ENCODE measurements around the gene PNPLA1.

PNPLA1 gene

DNA sequence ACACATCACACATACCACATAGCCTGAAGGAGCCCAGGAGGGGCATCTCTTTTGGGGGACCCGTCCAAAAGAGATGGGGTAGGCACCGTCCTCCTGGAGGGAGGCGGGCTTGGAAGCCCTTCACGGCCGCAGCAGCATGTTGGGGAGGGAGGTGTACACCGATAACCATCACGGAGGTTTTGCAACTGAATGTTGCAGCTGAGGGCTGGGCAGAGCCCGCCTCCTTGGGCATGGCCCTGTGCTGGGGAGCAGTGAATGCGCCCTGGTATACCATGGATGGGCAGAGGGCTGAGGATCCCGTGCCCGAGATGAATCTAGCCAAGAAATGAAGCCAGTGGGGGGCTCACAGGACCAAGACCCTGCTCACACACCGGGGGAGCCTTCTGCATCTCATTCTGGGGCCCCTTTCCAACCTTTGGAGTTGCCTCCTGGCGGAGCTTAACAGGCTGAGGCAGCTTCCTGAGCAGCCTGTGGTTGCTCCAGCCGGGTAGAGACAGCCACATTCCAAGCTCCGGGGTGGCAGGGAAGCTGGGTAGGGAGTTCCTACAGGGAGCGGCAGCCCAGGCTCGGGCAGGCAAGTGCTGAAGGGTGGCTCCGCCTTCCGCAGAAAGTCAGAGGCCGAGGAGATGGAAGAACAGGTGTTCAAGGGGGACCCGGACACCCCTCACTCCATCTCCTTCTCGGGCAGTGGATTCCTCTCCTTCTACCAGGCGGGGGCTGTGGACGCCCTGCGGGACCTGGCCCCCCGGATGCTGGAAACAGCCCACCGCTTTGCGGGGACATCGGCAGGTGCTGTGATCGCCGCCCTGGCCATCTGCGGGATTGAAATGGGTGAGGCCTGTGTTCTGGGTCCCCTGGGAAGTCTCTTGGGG is at the start of gene PNPLA1:
PNPLA1 (plus strand) TSS at position 227 of the 872 bp plus-strand sequence; CDS start at position 627, 400 bp downstream.
- DNase-seq, result no peak

- DNase-seq, result no peak
Measured at GRCh38 chr6:36220226-36220625, 49.6 kb upstream of the PNPLA1 start.

- no peak for DNase-seq
Measured at GRCh38 chr6:36221674-36222073, 48.2 kb upstream of the PNPLA1 start.

- DNase-seq, result no peak
Measured at GRCh38 chr6:36222924-36223323, 46.9 kb upstream of the PNPLA1 start.

- DNase-seq, result no peak
Measured at GRCh38 chr6:36223706-36224105, 46.2 kb upstream of the PNPLA1 start.

DNA sequence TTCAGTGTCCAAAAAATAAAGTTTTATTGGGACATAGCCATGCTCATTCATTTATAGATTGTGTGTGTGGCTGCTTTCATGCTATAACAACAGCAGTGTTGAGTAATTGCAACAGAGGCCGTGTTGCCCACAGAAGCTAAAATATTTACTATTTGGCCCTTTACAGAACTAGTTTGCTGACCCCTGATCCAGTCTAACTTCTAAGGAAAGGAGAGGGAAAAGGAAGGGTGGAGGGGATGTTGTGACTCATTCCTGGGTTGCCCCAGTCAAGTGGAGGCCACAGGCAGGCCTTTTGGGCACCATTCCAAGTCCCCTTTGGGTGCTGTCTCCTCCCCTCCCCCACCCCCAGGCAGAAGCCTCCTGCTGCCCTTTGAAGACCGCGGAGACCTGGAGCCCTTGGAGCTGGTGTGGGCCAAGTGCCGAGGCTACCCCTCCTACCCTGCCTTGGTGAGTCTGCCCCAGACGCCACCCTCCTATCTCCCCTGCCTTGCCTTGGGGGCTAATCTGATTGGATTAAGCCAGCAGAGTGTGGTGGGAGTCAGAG is 44.9 kb upstream of the PNPLA1 start:
- DNase-seq, result no peak

DNA sequence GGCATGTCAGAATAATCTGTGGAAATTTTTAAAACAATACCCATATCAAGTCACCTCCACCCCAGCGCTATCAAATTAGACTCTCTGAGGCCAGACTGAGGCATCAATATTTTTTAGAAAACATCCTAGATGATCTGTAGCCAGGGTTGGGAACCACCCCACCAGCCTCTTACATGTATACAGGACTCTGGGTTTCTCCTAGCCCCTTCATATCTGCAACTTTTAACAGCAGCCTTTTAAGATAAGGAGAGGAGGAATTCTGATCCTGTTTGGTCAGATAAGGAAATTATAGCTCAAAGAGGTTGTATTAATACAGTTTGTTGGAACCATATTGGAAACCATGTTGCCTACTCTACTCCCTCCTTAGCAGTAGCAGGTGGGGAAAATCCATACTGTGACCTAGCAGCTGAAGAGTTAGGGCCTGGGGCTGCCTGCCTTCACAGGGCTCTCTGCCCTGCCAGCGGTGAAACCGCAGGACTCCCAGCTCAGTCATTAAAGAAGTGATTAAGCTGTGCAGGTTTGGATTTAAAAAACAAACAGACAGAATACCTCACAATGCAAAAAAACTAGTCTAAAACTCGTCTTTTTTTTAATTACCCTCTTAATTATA is 43.3 kb upstream of the PNPLA1 start:
- no peak for DNase-seq

DNA sequence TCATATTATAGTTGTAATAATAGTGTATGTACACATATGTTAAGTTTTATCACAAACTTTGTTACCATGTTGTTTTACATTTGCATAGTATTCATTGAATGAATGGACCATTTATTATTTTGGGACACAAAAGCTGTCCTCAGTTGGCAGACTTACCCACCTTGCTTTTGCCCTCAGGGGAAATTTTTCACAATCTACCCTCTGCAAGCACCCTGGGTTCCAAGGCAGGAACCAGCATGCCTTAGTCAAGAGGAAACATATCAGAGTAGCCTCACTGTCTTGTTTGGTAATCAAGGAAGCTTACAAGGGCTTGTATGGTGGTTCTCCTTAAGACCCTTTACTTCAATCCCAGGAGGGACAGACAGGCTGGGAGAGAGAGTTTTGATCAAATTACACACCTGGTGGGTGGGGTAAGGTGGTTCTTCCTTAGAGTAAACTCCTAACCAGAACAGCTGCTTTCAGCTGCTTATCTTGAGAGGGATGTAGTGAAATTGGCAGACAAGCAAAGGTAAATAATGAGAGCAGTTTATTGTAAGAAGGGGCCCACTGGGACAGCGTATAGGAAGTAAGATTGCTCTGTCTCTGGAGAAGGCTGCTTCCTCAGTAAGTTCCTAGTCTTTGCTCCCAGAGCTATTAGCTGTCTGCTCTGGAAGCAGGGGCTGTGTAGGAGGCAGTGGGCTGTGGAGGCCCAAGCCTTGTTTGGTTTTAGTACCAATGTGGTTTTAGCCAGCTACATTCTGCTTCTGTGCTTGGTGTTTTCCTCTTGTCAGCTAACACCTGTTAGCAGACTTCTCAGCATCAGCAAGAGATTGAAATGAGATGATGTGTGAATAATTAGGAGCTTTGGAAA is 42.3 kb upstream of the PNPLA1 start:
- DNase-seq, result no peak

DNA sequence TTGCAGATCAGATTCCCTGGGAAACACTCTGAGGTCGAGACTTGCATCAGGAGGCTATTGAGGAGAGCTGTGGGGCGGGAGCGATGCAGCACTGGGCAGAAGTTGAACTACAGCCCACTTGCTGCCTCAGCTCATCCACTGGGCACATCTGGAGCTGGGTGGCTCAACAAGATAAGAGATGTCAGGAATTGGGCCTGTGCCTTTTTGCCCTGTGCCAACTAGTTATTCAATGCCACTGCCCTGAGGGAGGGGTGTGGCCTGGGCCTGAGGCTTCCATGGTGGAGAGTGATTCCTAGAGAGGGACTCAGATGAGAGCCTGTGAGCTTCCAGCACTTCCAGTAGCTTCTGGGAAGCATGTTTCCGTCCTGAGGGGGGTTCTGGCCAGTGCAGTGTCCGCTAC is 40.6 kb upstream of the PNPLA1 start:
- no peak for DNase-seq

- DNase-seq, result no peak
Measured at GRCh38 chr6:36230371-36230770, 39.5 kb upstream of the PNPLA1 start.

- DNase-seq, result no peak
Measured at GRCh38 chr6:36232172-36232571, 37.7 kb upstream of the PNPLA1 start.

- no peak for DNase-seq
Measured at GRCh38 chr6:36235309-36235708, 34.6 kb upstream of the PNPLA1 start.

DNA sequence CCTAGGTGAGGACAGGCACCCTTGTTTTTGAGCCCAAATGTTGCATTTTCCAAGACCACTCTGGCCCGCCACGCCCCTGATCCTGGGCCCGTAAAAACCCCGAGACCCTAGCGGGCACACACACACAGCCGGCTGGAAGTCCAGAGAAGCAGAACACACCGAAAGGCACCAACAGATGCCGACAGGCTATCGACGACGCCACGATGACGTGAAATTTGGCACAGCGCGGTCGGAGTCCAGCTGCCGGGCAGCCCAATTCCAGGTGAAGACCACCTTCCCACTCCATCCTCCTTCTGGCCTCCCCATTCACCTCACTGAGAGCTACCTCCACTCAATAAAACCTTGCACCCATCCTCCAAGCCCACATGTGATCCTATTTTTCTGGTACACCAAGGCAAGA is 34.0 kb upstream of the PNPLA1 start:
- no peak for DNase-seq

DNA sequence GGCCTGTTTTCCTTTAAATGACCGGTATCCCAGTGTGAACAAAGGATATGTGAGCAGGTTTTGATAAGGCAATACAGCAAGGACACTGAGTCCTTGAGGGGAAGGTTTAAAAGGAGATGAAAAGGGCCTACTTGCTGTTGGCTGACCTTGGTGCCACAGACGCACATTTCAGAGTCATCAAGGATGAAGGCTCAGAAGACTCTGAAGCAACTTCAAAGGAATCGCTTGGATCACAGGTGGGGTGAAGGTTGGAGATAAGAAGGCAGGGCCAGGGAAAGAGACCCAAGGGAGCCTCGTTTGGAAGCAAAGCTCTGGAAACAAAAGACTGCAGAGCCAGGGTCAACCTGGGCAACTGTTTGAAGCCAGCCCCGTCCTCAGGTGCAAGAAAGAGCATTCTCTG is 30.1 kb upstream of the PNPLA1 start:
- no peak for DNase-seq

GRCh38 chr6:36241728-36242127 is 28.1 kb upstream of the PNPLA1 start:
- no peak for DNase-seq

DNA sequence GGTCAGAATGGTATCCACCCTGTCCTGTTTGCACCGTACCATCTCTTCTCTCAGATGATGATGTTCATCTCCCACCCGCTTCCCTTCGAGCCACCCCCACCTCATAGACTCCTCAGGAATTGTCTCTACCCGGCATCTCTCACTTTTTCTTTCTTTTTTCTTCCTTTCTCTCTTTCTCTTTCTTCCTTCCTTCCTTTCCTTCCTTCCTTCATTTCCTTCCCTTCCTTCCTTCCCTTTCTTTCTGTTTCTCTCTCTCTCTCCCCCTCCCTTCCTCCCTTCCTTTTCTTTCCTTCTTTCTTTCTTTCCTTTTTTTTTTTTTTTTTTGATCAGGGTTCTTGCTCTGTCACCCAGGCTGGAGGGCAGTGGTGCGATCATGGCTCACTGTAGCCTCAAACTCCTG is 27.7 kb upstream of the PNPLA1 start:
- no peak for DNase-seq

DNA sequence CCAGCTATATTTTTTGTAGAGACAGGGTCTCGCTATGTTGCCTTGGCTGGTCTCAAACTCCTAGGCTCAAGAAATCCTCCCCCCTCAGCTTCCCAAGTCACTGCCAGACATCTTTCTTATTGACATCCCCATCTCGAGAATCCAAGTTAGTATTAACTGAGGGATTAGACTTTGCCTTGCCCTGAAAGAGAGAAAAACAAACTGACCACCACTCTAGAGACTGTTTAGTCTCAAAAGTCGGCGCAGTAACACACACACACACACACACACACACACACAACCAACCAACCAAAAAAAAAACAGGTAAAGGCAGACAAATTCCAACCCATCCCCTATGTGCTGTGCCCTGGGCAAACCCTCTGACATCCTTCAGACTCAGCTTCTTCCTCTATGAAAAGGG is 27.2 kb upstream of the PNPLA1 start:
- no peak for DNase-seq

DNA sequence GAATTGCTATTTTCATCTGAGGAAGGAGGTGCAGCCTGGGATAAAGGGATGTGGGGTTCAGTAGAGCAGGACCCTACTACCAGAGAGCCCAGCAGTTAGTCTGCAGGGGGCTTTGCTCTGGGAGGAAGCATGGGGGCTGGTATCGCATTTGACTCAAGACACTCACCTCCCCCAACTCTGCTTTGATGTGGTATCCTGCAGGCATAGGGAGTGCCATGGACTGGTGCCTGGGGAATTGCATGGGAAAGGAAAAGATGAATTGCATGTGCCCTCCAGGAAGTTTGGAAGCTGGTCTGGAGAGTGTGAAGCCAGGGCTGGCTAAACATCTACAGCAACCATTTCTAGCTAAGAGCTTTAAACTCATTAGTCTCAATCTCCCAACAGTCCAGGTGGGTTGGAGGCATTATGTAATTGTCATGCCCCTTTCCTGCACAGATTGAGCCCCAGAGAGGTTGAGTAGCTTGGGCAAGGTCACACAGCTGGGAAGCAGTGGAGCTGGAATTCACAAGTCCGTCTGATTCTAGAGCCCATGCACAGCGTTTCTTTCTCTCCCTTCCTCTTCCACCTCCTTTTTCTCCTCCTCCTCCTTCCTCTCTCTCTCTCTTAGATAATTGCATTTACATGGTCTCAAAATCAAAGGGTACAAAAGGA is 26.2 kb upstream of the PNPLA1 start:
- no peak for DNase-seq

DNA sequence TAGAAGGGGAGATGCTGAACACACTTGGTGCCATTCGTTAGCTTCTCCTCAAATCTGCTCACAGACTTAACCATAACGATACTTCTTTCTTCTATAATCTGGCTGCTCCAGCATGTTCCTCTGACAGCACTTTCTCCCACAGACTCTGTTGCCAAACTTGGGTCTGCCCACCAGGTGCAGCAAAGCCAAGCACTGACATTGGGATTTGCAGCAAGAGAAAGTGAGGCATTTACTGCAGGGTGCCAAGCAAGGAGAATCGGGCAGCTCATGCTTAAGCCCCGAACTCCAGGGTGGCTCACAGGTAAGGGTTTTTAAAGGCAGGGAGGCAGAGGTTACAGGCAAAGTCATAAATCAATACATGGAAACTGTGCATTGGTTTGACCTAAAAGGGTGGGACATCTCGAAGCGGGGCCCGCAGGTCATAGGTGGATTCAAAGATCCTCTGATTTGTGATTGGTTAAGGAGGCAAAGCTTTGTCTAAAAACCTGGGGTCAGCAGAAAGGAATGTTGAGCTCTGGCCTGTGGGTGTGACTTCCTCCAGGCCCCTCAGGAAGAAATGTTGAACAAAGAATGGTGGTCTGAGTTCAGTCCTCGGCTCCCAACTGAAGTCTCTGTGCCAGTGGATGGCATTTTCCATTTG is 25.1 kb upstream of the PNPLA1 start:
- DNase-seq, result no peak

GRCh38 chr6:36245572-36246061 is 24.2 kb upstream of the PNPLA1 start:
- DNase-seq, result no peak

DNA sequence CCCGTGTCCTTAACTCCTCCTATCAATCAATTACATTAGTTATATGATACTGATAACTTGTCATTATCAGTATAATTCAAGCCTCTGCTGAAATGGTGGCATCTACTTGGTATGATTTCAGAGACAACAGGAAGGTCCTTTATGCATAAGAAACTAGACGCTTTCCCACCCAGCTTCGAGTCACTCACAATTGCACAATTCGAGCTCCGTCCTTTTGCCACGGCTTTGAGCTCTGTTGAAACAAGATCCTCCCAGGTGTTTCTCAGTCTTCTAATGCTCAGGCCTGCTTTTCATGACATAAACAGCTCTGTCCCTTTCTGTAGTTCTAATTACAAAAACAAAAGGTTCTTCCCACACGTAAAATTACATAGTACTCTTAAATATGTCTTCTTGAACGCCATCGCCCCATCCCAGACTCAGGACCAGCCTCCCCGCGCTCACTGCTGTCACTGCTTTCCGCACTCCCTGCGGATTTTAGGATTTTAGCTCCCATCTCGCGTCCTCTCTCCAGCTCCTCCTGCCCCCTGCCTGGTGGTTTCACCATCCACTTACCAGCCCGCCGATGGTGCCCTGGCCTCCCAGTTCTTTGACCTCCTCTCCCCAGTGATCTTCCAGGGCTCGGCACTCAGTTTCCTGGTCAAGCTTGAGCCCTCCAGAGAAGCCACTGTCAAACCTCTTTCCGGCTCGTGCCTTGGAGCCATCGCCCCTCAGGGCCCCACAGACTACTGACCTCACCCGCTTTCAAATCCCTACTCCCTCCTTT is 23.2 kb upstream of the PNPLA1 start:
- no peak for DNase-seq

Data from KG1 (cell line).